Measurements from ENCODE around the gene CILP2.

CILP2 gene

GRCh38 chr19:19531951-19532805, 5.9 kb upstream of the CILP2 start:
- DNase-seq, result peak; percentile 77

- DNase-seq, result no peak
These were observed 5.0 kb upstream of the CILP2 start for GRCh38 chr19:19532806-19533701.

GRCh38 chr19:19533841-19534240, 4.2 kb upstream of the CILP2 start:
- no peak for DNase-seq

GRCh38 chr19:19534556-19535265, 3.4 kb upstream of the CILP2 start:
- no peak for DNase-seq

- DNase-seq, result no peak
These were observed 2.5 kb upstream of the CILP2 start for GRCh38 chr19:19535311-19536191.

- DNase-seq, result peak; percentile 13
These were observed 703 bp upstream of the CILP2 start for GRCh38 chr19:19537075-19538048.

- no peak for DNase-seq
These were observed 711 bp downstream of the CILP2 start for GRCh38 chr19:19538785-19539166.

- DNase-seq, result no peak
These were observed 1.6 kb downstream of the CILP2 start for GRCh38 chr19:19539698-19540063.

- peak; percentile 61 for DNase-seq
These were observed 2.1 kb downstream of the CILP2 start for GRCh38 chr19:19540064-19540714.

- DNase-seq, result peak; percentile 66
These were observed 2.9 kb downstream of the CILP2 start for GRCh38 chr19:19540715-19541515.

GRCh38 chr19:19541616-19542015, 3.6 kb downstream of the CILP2 start:
- DNase-seq, result no peak

GRCh38 chr19:19542507-19542906, 4.4 kb downstream of the CILP2 start:
- DNase-seq, result no peak

- no peak for DNase-seq
These were observed 5.0 kb downstream of the CILP2 start for GRCh38 chr19:19543101-19543500.

GRCh38 chr19:19543640-19544039, 5.6 kb downstream of the CILP2 start:
- no peak for DNase-seq

- DNase-seq, result no peak
These were observed 6.3 kb downstream of the CILP2 start for GRCh38 chr19:19544257-19544953.

GRCh38 chr19:19544954-19545591, 7.0 kb downstream of the CILP2 start:
- DNase-seq, result no peak

GRCh38 chr19:19545707-19546106, 7.6 kb downstream of the CILP2 start:
- no peak for DNase-seq

GRCh38 chr19:19546751-19547162, 8.7 kb downstream of the CILP2 start:
- DNase-seq, result no peak
